ENCODE measurements around the gene ZNF423.
A peak's percentile ranks its signal among the peaks of the same experiment; 100 is the strongest.

Gene ZNF423

GRCh38 chr16:49869731-49870130, 13.8 kb upstream of the ZNF423 start:
- DNase-seq (ENCODE audit: low read depth): no peak

DNA sequence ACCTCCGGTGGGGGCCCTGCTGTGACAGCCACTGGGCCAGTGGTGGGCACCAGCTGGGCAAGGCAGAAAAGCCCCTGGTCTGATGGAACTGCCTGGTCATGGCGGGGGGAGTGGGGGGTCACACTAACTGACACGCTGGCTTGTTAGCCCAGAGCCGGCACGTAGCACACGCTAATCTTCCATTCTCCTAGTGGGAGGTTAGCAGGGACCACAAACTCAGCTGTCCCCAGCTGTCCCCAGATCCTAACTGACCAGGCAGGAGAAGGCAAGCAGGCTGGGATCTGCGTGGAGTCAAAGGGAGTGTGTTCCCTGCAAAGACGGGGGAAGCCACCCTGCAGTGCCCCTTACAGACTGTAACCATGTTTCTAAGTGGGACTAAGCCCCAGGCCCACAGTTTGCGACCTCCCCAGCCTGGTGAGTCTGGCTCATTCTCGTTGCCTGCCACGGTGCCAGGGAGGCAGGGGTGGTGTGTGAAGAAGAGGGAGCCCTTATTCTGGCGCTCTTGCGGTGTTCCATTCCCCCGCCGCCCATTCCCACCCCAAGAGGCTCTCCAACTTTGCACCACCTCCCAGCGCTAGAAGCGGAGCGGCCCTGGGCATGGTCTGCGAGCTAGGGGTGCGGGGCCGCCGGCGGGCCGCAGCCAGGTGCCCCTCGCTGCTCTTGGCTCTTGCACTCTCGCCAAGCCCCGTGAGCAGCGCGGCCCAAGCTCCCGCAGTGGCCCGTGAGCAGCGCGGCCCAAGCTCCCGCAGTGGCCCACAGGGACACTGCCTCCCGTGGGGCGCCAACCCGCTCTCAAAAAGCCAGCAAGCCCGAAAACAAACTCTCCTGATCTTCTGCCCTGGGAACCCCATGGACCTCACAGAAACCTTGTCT, 12.1 kb upstream of the ZNF423 start:
- no peak for DNase-seq (ENCODE audit: low read depth)

DNA sequence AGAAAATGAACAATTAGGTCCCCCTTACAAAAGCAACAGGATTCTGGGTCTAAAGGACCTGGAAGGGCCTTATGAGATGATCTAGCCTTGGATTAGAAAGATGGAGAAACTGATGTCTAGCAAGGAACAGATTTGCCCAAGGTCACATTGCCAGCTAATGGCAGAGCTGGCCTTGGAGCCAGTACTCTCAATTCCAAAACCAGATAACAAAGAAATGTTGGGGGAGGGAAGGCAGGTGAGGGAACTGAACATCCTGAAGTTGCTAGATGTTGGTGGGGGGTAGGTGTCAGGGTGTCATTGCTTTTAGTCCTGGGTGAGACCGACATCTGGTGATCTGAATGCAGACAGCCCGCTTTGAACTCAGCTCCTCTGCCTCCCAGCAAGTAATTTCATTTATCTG, 11.3 kb upstream of the ZNF423 start:
- DNase-seq (ENCODE audit: low read depth): no peak

GRCh38 chr16:49866595-49867071, 10.7 kb upstream of the ZNF423 start:
- no peak for DNase-seq (ENCODE audit: low read depth)

DNA sequence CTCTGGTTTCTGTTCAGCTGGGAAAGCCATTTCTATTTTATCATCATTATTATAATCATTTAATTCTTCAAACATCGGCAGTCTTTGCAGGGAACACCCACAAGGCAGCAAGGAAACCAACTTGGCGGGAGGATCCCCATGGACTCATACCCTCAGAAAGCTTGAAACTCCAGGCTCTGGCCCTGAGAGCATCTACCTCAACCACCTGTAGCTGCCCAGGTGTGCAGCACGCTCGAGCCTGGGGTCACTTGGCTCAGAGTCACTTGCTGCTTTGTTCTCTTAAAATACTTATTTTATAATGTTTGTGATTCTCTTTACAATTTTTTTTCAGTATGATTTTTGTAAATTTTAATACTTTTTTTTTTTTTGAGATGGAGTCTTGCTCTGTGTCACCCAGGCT, 6.8 kb upstream of the ZNF423 start:
- no peak for DNase-seq (ENCODE audit: low read depth)

DNA sequence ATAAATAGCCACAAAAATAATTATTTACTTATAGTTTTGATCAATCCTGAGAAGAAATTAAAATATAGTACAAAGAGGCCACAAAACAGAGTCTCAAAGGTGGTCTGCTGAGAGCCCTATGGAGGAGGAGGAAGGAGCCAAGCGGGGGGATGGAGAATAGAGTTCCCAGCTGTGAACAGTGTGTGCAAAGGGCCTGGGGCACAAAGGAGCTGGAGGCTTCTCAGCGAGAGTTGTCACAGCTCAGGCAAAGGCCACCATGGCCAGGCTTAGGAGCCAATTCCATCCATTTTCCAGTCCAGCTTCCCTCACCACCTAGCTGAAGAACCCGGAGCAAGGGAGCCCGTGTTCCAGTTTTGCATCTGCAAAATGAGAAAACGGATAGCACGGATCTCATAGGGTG, 5.4 kb upstream of the ZNF423 start:
- DNase-seq (ENCODE audit: low read depth): no peak

DNA sequence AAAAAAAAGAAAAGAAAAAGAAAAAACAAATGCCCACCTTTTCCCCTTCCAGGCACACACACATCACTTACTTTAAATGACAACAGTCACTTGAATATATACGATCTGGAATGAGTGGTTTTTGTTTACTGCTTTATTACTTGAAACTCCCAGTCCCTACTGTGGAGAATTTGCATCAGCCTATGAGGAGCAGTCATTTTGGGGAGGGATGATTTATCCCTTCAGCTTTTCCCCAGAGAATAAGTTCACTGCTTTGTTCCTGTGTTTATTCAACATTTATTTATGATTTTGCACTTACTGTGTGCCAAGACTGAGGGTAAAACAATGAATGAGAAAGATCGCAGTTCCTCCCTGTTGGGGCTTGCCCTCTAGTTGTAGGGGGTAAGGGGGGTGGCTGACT, 4.7 kb upstream of the ZNF423 start:
- no peak for DNase-seq (ENCODE audit: low read depth)

DNA sequence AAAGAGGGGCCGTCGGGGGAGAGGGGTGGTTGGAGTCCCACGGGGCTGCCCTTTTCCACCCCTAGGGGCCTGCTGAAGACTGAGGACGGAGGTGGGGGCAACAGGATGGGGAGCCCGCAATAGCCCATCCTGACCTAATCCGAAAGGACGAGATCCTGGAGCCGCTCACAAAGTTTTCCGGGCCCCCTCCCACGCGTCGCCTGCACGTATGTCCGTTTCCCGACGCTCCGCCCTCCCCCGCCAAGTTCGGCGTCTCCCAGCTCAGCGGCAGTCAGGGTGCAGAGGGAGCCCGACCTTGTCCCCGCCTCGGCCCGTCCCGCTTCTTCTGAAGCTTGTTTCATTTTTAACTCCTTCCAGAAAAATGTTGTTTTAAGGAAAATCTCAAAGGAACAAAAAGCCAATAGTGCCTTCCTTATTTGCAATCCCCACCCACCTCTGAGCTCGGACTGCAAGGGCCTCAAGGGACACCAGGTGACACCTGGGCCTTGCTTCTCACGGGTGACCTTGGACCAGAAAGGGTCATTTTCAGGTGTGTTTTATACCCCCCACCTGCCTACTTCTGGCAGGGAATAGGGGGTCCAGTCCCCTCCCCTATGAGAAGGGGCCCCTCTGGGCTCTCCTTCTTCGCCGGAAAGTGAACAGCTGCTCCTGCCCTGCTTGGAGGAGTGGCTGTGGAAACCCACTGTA, 3.4 kb upstream of the ZNF423 start:
- DNase-seq (ENCODE audit: low read depth): no peak

DNA sequence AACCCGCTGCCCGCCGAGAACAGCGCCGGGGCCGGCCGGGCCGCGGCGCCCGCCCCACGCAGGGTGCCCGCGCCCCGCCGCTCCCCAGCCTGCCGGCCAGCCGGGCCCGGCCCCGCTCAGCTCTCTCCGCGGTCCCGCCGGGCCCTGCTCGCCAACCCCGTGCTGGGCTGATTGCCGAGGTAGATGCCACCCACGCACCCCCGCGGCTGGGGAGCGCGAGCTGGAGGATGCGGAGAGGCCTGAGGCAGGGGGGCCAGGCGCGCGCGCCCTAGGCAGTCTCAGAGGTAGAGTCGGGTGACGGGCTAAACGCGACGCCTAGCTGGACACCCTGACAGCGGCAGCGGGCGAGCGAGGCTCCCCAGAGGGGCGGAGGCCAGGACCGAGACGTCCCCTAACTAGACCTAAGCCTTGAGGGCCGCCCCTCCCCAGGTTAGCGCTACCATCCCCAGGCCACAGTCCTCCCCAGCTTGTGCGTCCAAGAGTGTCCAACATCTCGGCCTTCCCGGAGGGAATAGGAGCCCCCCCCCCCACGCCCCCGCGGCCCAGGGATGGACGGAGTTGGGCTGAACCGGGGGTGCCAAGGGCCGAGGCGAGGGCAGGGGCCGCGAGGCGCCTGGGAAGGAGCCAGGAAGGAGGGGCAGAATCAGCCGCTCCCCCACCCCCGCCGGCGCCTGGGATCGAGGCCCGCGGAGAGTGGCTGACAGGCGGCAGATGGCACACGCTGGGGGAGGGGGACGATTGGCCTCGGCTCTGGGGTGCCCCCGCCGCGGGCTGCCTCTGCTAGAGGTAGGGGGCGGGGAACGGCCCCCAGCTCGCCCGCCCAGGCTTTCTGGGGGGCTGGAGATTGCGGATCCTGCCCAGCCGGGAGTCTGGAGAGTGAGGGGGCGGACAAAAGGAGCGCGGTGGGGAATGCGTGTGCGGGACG, 2.5 kb upstream of the ZNF423 start:
- DNase-seq (ENCODE audit: low read depth): no peak

GRCh38 chr16:49857423-49858181, 1.7 kb upstream of the ZNF423 start:
- DNase-seq (ENCODE audit: low read depth): no peak

- no peak for DNase-seq (ENCODE audit: low read depth)
These were observed 889 bp upstream of the ZNF423 start for GRCh38 chr16:49856672-49857330.

- peak; percentile 40 for DNase-seq (ENCODE audit: low read depth)
These were observed 561 bp downstream of the ZNF423 start for GRCh38 chr16:49855280-49855821.

DNA sequence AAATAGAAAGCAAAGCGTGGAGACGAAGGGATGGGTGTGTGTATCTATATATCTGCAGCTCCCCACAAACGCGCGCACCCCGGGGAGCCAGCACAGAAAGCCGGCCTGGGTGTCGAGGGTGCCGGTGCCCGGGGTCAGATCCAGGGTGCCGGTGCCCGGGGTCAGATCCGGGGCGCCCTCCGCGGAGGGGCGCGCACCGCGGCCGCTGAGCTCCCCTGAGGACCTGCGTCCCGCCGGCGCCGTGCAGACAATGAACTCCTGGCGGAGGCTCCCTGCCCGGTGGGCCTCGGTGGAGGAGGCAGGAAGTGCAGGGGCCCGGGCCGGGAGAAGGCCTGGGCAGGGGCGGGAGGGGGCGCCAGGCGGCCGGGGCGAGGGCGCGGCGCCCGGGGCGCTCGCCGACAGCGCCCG, 1.1 kb downstream of the ZNF423 start:
- no peak for DNase-seq (ENCODE audit: low read depth)

DNA sequence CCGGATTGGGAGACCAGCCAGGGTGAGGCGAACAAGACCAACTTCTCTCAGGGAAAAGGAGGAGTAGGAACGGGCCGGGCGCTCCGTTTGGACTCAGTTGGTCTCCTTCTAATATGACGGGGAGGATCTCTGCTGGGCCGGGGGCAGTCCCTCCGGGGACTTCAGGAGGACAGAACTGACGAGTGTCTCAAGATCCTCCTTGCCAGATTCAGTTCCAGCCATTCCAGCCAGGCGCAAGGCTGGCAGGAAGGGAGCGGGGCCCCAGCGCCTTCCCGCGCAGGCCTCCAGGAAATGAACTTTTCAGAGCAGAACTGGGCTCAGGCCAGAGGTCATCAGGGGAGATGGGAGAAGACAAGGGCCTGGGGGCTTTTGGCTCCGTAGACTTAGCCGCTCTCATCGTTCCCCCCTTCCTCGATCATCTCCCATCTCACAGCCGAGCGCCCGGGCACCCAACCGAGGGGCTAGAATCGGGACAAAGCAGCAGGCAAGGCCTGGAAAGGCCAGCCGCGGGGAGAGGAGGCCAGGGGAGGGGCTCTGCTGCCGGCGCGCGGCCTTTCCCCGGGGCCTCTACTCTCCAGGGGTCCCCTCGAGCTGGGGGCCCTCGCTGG, 1.6 kb downstream of the ZNF423 start:
- no peak for DNase-seq (ENCODE audit: low read depth)

GRCh38 chr16:49852279-49852678, 3.6 kb downstream of the ZNF423 start:
- DNase-seq (ENCODE audit: low read depth): no peak

DNA sequence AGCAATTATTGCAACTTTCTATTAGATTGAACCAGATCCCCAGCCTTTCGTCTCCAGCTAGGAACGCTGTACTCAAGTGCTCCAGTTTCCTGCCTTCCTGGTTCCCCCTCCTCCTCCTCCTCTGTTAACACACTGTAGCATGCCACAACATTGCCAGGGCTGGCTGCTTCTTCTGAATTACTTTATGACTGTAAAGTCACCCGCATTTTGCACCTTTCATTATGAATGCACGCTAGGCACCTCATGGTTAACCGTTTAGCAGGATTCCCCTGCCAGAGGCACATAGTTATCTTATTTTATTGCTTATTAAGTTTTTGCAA, 4.5 kb downstream of the ZNF423 start:
- DNase-seq (ENCODE audit: low read depth): no peak

GRCh38 chr16:49850558-49851467, 5.1 kb downstream of the ZNF423 start:
- DNase-seq (ENCODE audit: low read depth): no peak

DNA sequence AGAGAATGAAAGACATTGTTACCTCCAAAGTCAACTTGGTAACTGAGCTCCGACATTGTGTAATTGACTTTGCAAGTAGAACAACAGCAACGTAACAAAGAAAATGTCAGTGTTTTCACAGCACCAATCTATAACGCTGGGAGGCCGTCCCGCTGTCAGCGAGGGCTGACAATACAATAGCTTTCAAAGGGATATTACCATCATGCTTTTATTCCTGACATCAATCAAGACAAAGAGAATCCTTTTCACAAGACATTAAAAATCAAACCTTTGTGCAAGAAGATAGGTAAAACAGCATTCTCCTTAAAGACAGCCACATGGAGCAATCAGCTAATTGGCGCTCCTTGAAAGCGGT, 6.2 kb downstream of the ZNF423 start:
- DNase-seq (ENCODE audit: low read depth): no peak

- no peak for DNase-seq (ENCODE audit: low read depth)
These were observed 6.7 kb downstream of the ZNF423 start for GRCh38 chr16:49849037-49849753.

Data from stimulated activated CD8-positive, alpha-beta memory T cell treated with anti-CD3 and anti-CD28 coated beads, Interleukin-12 subunit alpha, Interleukin-12 subunit beta, amount 100 ng/mL, for 1 hour (primary cell).